SK-N-SH (cell line): Measurements from ENCODE around the gene SFI1.

Source experiments
- JUND ChIP-seq: IDR thresholded peaks from 2 replicates; pipeline ENCODE4 v1.4.0; 2012
- SIN3A ChIP-seq: IDR thresholded peaks from 2 replicates; pipeline ENCODE4 v1.6.1; 2012; ENCODE audit warnings: low read depth, mild to moderate bottlenecking, low read length, moderate library complexity, borderline replicate concordance
- SMC3 ChIP-seq: IDR thresholded peaks from 2 replicates; pipeline ENCODE4 v1.6.1; 2012; ENCODE audit warnings: low read depth, low read length, improper control_type of control experiment
- TF ChIP-seq, protein P1 (sequence below): fragments of 200-600 bp; sonication (generic); IDR thresholded peaks from 2 replicates; pipeline ENCODE4 v1.6.1; 2017; ENCODE audit warnings: antibody characterized with exemption, mild to moderate bottlenecking, moderate library complexity

DNA sequence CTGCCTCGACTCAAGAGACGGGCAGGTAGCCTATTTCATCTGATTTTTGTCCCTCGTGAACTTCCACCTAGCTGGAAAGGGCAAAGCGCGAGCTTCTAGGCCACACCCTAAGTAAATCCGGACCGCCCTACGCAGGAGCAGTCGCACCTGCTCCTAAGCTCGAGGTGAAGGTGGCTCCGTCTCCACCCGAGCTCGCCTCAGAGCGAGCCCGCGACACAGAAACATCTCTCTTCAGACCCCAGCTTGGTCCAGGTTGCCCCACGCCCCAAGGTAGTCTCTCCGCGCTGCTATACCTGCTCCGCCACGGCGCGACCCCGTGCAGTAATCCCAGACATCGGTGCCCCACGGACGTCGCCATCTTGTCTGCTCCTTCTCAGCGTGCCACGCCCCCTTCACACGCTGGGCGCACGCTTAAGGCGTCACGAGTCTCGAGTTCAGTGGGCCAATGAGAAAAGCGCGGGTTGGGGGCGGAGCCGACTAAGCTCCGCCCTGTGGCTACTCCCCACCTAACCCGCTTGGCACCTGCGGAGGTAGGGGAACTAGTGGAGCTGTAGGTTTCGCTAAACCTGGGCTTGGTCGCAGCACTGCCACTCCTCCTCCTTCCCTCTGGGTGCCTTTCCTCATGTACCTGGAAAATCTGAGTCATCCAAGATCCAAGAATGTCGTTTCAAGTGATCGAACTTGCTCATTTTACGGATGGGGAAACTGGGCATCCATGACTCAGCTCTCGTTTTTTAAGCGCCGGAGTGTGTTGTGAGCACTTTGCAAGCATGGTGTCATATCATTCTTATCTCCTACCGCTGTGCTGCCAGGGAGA lies 165.7 kb downstream of the SFI1 start, which contains the start of gene PISD:
- TF ChIP-seq SMC3 (no peak), SIN3A (peak; percentile 74; the same call in 1 of the 2 replicates), JUND (no peak)
- TF ChIP-seq, protein P1, sequence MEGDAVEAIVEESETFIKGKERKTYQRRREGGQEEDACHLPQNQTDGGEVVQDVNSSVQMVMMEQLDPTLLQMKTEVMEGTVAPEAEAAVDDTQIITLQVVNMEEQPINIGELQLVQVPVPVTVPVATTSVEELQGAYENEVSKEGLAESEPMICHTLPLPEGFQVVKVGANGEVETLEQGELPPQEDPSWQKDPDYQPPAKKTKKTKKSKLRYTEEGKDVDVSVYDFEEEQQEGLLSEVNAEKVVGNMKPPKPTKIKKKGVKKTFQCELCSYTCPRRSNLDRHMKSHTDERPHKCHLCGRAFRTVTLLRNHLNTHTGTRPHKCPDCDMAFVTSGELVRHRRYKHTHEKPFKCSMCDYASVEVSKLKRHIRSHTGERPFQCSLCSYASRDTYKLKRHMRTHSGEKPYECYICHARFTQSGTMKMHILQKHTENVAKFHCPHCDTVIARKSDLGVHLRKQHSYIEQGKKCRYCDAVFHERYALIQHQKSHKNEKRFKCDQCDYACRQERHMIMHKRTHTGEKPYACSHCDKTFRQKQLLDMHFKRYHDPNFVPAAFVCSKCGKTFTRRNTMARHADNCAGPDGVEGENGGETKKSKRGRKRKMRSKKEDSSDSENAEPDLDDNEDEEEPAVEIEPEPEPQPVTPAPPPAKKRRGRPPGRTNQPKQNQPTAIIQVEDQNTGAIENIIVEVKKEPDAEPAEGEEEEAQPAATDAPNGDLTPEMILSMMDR, result no peak
